Aorta (tissue), 5 donors: ENCODE data around the gene EPHB2. TPM values are rescaled to one million over a fixed set of nuclear protein-coding genes. Genes with fewer than 3 reads are reported as not detected.
"Not testable (repeated sequence)": the region's sequence is repeated elsewhere in the genome, so short reads cannot be mapped to it uniquely, and the experiment has no call there.

ENCODE experiments used
- ATAC-seq: fragments of 200-7000 bp; cut with Tn5 transposase; one replicate; pipeline ENCODE4 v1.9.1; 2022; ENCODE audit warnings: moderate library complexity; ENCODE audit not compliant: low FRiP score
- DNase-seq, 2 donors: peaks; one replicate each; pipeline ENCODE4 v3.0.0-alpha.2; 2020
- H3K27ac ChIP-seq, 2 donors: one replicate each; pipeline ENCODE4 v1.5.1; 2013; ENCODE audit warnings: low read length in 2 of 2, mild to moderate bottlenecking in 2 of 2, moderate library complexity in 2 of 2, control low read depth in 1 of 2, inconsistent platforms in 1 of 2, low read depth in 1 of 2
- H3K27me3 ChIP-seq, 2 donors: one replicate each; pipeline ENCODE4 v1.6.1; 2013; ENCODE audit warnings: control low read depth in 1 of 2, low read length in 1 of 2, mild to moderate bottlenecking in 1 of 2, moderate library complexity in 1 of 2; ENCODE audit not compliant: insufficient read depth in 2 of 2, control insufficient read depth in 1 of 2
- H3K36me3 ChIP-seq, 2 donors: one replicate each; pipeline ENCODE4 v1.6.1; 2013; ENCODE audit warnings: control low read depth in 1 of 2, low read length in 1 of 2, mild to moderate bottlenecking in 1 of 2; ENCODE audit not compliant: insufficient read depth in 2 of 2, control insufficient read depth in 1 of 2
- H3K4me1 ChIP-seq, 2 donors: one replicate each; pipeline ENCODE4 v1.6.1; 2013; ENCODE audit warnings: low read length in 2 of 2, control low read depth in 1 of 2, mild to moderate bottlenecking in 1 of 2, moderate library complexity in 1 of 2; ENCODE audit not compliant: insufficient read depth in 2 of 2, control insufficient read depth in 1 of 2
- H3K4me3 ChIP-seq, 2 donors: one replicate each; pipeline ENCODE4 v1.5.1; 2013; ENCODE audit warnings: low read length in 2 of 2, control low read depth in 1 of 2, mild to moderate bottlenecking in 1 of 2
- H3K9me3 ChIP-seq: one replicate; pipeline ENCODE4 v1.6.1; 2013; ENCODE audit warnings: mild to moderate bottlenecking, low read length; ENCODE audit not compliant: control insufficient read depth
- WGBS, 2 donors: extraction: QIAGEN DNeasy Blood & Tissue Kit; methylation state at CpG; one replicate each; pipeline ENCODE4 v1.1.7; 2013; 5-methylcytosine and 5-hydroxymethylcytosine counted together
- intact Hi-C, 2 donors: fragments of 100-400 bp; cut with DNase I; formaldehyde crosslinking; loops; one replicate each; pipeline versions ENCODE4 v1.14.2 to v1.15.0; 2022
- polyA plus RNA-seq, 2 donors: library from polyadenylated mRNA; stranded (reverse); fragments of 200-250 nt; gene quantifications; one replicate each; pipeline ENCODE4 v1.2.3, GENCODE V29; 2013
- total RNA-seq, 2 donors: library from RNA; stranded (reverse); fragmentation: NEBNext Ultra II Directional; extraction: Animal tissue kit (Norgen Biotek cat#: 25700); gene quantifications; one replicate each; pipeline ENCODE4 v1.2.1, GENCODE V29; 2021
- donor health status: healthy with polysubstance abuse.
- donor health status: Bipolar disorder and iron deficiency.
- donor health status: DM: no; HTN: no; CAD: no.
- donor health status: DM: no; HTN: no; CAD: no.
- donor health status: DM: yes; HTN: yes; CAD: no.

EPHB2 gene
- total and polyA plus RNA-seq, 4 donors = 0.87 to 16.6 (median 3.2) TPM

- ATAC-seq (no peak), DNase-seq (no peak)
- Histone ChIP-seq H3K36me3 (no peaks in the 10 kb centered on the region), H3K9me3 (no peaks in the 10 kb centered on the region), H3K27ac (no peak overlapping the region), H3K4me3 (no peak overlapping the region), H3K4me1 (no peaks in the 10 kb centered on the region), H3K27me3 (no peaks in the 10 kb centered on the region)
- intact Hi-C loops = loop anchor here (5.0 to 10.0 kb wide), 2 partner anchors 187 to 265 kb away; no protein-coding TSS in a partner anchor
- WGBS, 2 donors = 81 to 83% methylated on average over 14 of the region's 14 CpGs
Measured at GRCh38 chr1:22699681-22700520, 10.7 kb upstream of the EPHB2 start.

DNA sequence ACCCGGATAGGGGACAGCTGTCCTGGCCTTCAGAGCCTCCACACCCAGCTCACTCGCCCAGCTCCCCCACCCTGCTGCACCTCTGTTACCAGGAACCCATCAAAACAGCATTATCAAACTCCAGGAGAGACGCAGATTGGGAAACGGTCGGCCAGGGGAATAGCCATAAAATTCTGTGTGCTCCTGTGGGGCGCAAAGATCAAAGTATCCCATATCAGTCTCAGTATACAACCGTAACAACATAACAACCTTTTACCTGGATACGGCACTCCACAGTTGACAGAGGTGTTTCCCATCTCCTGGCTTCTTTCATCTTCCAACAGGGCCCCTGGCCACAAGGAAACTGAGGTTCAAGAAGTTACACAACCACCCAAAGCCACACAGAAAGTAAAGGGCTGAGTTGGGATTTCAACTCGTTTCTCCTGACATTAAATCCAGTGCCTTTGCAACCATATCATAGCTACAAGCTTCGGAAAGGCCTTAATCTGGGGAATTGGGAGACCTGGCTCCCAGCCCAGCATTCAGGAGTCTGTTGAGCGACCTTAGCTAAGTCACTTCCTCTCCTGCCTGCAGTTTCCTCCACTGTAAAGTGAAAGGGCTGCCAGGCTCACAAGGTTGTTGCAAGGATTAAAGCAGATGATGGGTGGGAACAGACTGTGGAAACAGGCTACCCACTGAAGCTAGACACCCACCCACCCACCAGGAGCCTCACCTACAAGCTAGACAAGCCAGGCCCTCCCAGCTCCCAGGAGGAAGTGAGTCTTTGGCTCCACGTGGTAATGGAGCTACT is 8.1 kb upstream of the EPHB2 start:
- ATAC-seq (no peak), DNase-seq (no peak)
- no peaks in the 10 kb centered on the region for H3K36me3 ChIP-seq
- H3K9me3 ChIP-seq = no peaks in the 10 kb centered on the region
- no peaks in the 10 kb centered on the region for H3K4me1 ChIP-seq
- intact Hi-C loops = loop anchor here (5.0 to 10.0 kb wide), 2 partner anchors 185 to 262 kb away; no protein-coding TSS in a partner anchor
- H3K27ac ChIP-seq = no peak overlapping the region
- 76 to 78% methylated on average over 12 of the region's 12 CpGs for WGBS, 2 donors
- no peaks in the 10 kb centered on the region for H3K27me3 ChIP-seq
- H3K4me3 ChIP-seq = no peak overlapping the region

DNA sequence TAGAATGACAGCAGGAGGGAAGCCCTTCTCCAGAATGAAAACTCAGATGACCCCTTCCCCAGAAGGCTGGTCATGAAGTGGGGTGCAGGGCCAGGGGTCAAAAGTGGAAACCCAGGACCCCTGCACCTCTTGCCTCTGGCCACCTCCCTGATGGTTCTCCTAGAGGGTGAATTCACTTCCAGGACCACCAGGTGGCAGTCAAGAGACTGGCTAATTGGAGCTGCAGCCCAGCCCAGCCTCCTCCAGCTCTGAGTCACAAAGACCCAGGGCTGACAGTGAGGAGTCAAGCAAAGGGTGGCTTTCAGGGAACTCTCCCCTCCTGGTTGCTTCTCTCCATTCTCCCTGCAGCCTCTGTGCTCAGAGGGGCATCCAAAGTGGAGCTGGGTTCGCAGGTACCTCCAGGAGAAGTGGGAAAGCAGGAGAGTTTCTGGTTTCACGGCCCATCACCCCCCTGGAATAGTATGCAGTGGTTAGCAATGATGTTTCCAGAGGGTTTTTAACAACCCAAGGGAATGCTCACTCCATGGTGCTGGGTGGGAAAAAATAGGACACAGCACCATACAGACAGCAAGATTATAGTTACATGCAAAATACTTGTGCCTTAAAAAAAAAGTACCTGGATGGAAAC is 6.1 kb upstream of the EPHB2 start:
- Histone ChIP-seq H3K4me1 (no peaks in the 10 kb centered on the region), H3K9me3 (no peaks in the 10 kb centered on the region), H3K27ac (no peak overlapping the region), H3K4me3 (no peak overlapping the region), H3K27me3 (no peaks in the 10 kb centered on the region), H3K36me3 (no peaks in the 10 kb centered on the region)
- 72 to 86% methylated on average over 2 of the region's 2 CpGs for WGBS, 2 donors
- intact Hi-C loops = loop anchor here (2.0 to 10.0 kb wide), 3 partner anchors 183 to 260 kb away; no protein-coding TSS in a partner anchor
- peak; percentile 90 to 91 for DNase-seq
- peak; percentile 92 for ATAC-seq

GRCh38 chr1:22705586-22705985 is 5.1 kb upstream of the EPHB2 start:
- no peak overlapping the region for H3K4me3 ChIP-seq
- no peaks in the 10 kb centered on the region for H3K27me3 ChIP-seq
- intact Hi-C loops = loop anchor here (2.0 to 10.0 kb wide), 2 partner anchors 183 to 259 kb away; no protein-coding TSS in a partner anchor
- no peaks in the 10 kb centered on the region for H3K9me3 ChIP-seq
- H3K36me3 ChIP-seq = no peaks in the 10 kb centered on the region
- H3K27ac ChIP-seq = no peak overlapping the region
- ATAC-seq (no peak), DNase-seq (no peak)
- no peaks in the 10 kb centered on the region for H3K4me1 ChIP-seq

DNA sequence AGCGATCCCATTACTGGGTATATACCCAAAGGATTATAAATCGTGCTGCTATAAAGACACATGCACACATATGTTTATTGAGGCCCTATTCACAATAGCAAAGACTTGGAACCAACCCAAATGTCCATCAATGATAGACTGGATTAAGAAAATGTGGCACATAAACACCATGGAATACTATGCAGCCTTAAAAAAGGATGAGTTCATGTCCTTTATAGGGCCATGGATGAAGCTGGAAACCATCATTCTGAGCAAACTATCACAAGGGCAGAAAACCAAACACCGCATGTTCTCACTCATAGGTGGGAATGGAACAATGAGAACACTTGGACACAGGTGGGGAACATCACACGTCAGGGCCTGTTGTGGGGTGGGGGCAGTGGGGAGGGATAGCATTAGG is 4.5 kb upstream of the EPHB2 start:
- not testable (repeated sequence) for H3K4me1 ChIP-seq, ATAC-seq, H3K9me3 ChIP-seq, H3K4me3 ChIP-seq, H3K36me3 ChIP-seq, H3K27ac ChIP-seq, H3K27me3 ChIP-seq, DNase-seq
- WGBS, 2 donors = 90% methylated on average over 4 of the region's 4 CpGs
- intact Hi-C loops = loop anchor here (10.0 kb wide), 1 partner anchor 259 kb away; no protein-coding TSS in a partner anchor

GRCh38 chr1:22708777-22709176 is 1.9 kb upstream of the EPHB2 start:
- Histone ChIP-seq H3K36me3 (no peaks in the 10 kb centered on the region), H3K27me3 (no peaks in the 10 kb centered on the region), H3K9me3 (no peaks in the 10 kb centered on the region), H3K4me3 (no peak overlapping the region), H3K4me1 (no peaks in the 10 kb centered on the region), H3K27ac (no peak overlapping the region)
- no peak for DNase-seq
- intact Hi-C loops = loop anchor here (10.0 kb wide), 1 partner anchor 256 kb away; no protein-coding TSS in a partner anchor
- ATAC-seq = no peak

GRCh38 chr1:22709227-22709626 is 1.4 kb upstream of the EPHB2 start:
- no peak overlapping the region for H3K4me3 ChIP-seq
- no peaks in the 10 kb centered on the region for H3K9me3 ChIP-seq
- no peaks in the 10 kb centered on the region for H3K36me3 ChIP-seq
- ATAC-seq (no peak), DNase-seq (no peak)
- H3K27ac ChIP-seq = no peak overlapping the region
- 90 to 94% methylated on average over 3 of the region's 3 CpGs for WGBS, 2 donors
- no peaks in the 10 kb centered on the region for H3K27me3 ChIP-seq
- no peaks in the 10 kb centered on the region for H3K4me1 ChIP-seq
- intact Hi-C loops = loop anchor here (10.0 kb wide), 1 partner anchor 256 kb away; no protein-coding TSS in a partner anchor

DNA sequence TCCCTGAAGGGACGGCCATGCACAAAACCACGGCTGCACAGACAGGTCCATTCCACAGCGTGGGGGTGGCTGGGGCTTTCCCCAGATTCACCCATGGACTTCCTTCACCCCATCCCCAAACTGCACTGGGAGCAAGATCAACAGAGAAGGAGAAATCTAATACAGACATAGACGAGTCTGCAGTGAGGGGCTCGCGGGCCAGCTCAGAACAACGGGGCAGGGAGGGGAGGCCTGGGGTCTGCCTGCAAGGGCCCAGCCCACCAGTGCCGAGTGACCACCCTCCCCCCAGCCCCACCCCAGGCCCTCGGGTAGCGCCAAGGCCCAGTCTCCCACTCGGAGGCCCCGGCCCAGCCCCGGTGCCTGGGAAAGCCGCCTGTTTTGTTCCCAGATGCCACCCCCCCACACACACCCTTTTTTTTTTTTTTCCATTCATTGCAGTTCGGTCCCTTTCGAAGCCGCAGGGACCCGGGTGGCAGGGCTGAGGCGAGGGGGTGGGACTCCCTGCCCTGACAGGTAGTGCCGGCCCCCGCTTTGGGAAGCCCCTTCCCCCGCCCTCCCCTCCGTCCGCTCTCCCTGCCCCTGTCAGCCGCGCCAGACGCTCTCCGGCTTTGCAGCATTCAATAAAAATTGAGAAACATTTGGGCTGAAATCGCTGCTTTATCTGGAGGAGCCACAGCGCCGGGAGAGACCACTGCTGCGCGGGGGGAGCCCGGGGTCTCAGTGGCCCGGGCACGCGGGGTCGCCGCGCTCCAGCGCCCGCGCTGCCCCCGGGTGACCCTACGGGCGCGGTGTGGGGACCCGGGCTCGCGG is 543 bp upstream of the EPHB2 start:
- ATAC-seq (peak; percentile 52), DNase-seq (peak; percentile 80 to 86)
- H3K9me3 ChIP-seq = no peaks in the 10 kb centered on the region
- WGBS, 2 donors = 4% methylated on average over 47 to 50 of the region's 50 CpGs
- H3K27me3 ChIP-seq = no peaks in the 10 kb centered on the region
- no peaks in the 10 kb centered on the region for H3K4me1 ChIP-seq
- H3K27ac ChIP-seq = no peak overlapping the region
- intact Hi-C loops = loop anchor here (10.0 kb wide), 1 partner anchor 255 kb away; no protein-coding TSS in a partner anchor
- H3K36me3 ChIP-seq = no peaks in the 10 kb centered on the region
- peak overlapping the region; percentile 60 to 78 for H3K4me3 ChIP-seq
